DOHH2 (cell line): Measurements from ENCODE around the gene CLIP2.
A peak's percentile ranks its signal among the peaks of the same experiment; 100 is the strongest.

ENCODE experiments used
- H3F3A ChIP-seq: fragments of 200-600 bp; sonication (generic), shearing (Covaris generic); 2 replicates; pipeline ENCODE4 v1.6.0; 2016; ENCODE audit warnings: antibody characterized with exemption, mild to moderate bottlenecking; ENCODE audit not compliant: control insufficient read depth, insufficient read depth
- H3K27ac ChIP-seq: fragments of 200-600 bp; sonication (generic); 2 replicates; pipeline ENCODE4 v1.5.1; 2014; ENCODE audit warnings: low read depth, mild to moderate bottlenecking, low read length, moderate library complexity
- H3K27me3 ChIP-seq: fragments of 200-600 bp; sonication (generic); 2 replicates; pipeline ENCODE4 v1.6.1; 2014; ENCODE audit warnings: mild to moderate bottlenecking, low read length, mixed read lengths; ENCODE audit not compliant: control insufficient read depth
- H3K36me3 ChIP-seq: fragments of 200-600 bp; sonication (generic); 2 replicates; pipeline ENCODE4 v1.6.1; 2014; ENCODE audit warnings: mild to moderate bottlenecking, low read length, moderate library complexity, mixed read lengths; ENCODE audit not compliant: control insufficient read depth
- H3K4me1 ChIP-seq: fragments of 200-600 bp; sonication (generic); 2 replicates; pipeline ENCODE4 v1.6.1; 2014; ENCODE audit warnings: mild to moderate bottlenecking, low read length, mixed read lengths; ENCODE audit not compliant: control insufficient read depth
- H3K4me2 ChIP-seq: fragments of 200-600 bp; sonication (generic); 2 replicates; pipeline ENCODE4 v1.6.0; 2014; ENCODE audit warnings: mild to moderate bottlenecking, low read length, moderate library complexity
- H3K4me3 ChIP-seq: fragments of 200-600 bp; sonication (generic); 2 replicates; pipeline ENCODE4 v1.5.1; 2014; ENCODE audit warnings: mild to moderate bottlenecking, low read length, mixed read lengths
- H3K79me2 ChIP-seq: fragments of 200-600 bp; sonication (generic); 2 replicates; pipeline ENCODE4 v1.6.1; 2014; ENCODE audit warnings: mild to moderate bottlenecking, low read length, mixed read lengths; ENCODE audit not compliant: control insufficient read depth
- H3K9me2 ChIP-seq: fragments of 200-600 bp; sonication (generic); replicated peaks from 2 replicates; pipeline ENCODE4 v1.6.1; 2014; ENCODE audit warnings: mild to moderate bottlenecking, low read length, mixed read lengths; ENCODE audit not compliant: control insufficient read depth
- H3K9me3 ChIP-seq: fragments of 200-600 bp; sonication (generic); 2 replicates; pipeline ENCODE4 v1.6.1; 2014; ENCODE audit warnings: antibody characterized with exemption, low read length, mixed read lengths; ENCODE audit not compliant: control insufficient read depth, insufficient read depth
- H4K20me1 ChIP-seq: fragments of 200-600 bp; sonication (generic); 2 replicates; pipeline ENCODE4 v1.6.0; 2014; ENCODE audit warnings: low read depth, mild to moderate bottlenecking, antibody characterized with exemption, low read length, moderate library complexity; ENCODE audit not compliant: control insufficient read depth, insufficient read depth
- EZH2phosphoT487 ChIP-seq: fragments of 200-600 bp; sonication (generic); IDR thresholded peaks from 2 replicates; pipeline ENCODE4 v1.6.1; 2017; ENCODE audit warnings: borderline replicate concordance, mild to moderate bottlenecking, antibody characterized with exemption, low read length, moderate library complexity, mixed read lengths
- TF ChIP-seq, protein P1 (sequence below): fragments of 200-600 bp; sonication (generic); IDR thresholded peaks from one replicate; pipeline ENCODE4 v1.5.1; 2014; ENCODE audit warnings: antibody characterized with exemption, mild to moderate bottlenecking, low read depth, low read length; ENCODE audit not compliant: poor library complexity, severe bottlenecking

Gene CLIP2

GRCh38 chr7:74304550-74304949 lies 15.3 kb downstream of the CLIP2 start:
- no peak overlapping the region for H3K27ac ChIP-seq
- H3K79me2 ChIP-seq: peaks cover 29% of the 10 kb centered on the region
- TF ChIP-seq, protein P1, sequence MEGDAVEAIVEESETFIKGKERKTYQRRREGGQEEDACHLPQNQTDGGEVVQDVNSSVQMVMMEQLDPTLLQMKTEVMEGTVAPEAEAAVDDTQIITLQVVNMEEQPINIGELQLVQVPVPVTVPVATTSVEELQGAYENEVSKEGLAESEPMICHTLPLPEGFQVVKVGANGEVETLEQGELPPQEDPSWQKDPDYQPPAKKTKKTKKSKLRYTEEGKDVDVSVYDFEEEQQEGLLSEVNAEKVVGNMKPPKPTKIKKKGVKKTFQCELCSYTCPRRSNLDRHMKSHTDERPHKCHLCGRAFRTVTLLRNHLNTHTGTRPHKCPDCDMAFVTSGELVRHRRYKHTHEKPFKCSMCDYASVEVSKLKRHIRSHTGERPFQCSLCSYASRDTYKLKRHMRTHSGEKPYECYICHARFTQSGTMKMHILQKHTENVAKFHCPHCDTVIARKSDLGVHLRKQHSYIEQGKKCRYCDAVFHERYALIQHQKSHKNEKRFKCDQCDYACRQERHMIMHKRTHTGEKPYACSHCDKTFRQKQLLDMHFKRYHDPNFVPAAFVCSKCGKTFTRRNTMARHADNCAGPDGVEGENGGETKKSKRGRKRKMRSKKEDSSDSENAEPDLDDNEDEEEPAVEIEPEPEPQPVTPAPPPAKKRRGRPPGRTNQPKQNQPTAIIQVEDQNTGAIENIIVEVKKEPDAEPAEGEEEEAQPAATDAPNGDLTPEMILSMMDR: no peak
- no peak for TF ChIP-seq EZH2phosphoT487

GRCh38 chr7:74306004-74306729 lies 17.0 kb downstream of the CLIP2 start:
- Histone ChIP-seq H3K9me3 (peaks cover 2% of the 10 kb centered on the region; the same call in 1 of the 2 replicates), H3K9me2 (no peaks in the 10 kb centered on the region), H3K36me3 (no peaks in the 10 kb centered on the region), H4K20me1 (peaks cover 5% of the 10 kb centered on the region), H3F3A (peaks cover 9% of the 10 kb centered on the region), H3K27me3 (no peaks in the 10 kb centered on the region), H3K4me1 (peaks cover 52% of the 10 kb centered on the region), H3K4me2 (peak overlapping the region; percentile 45), H3K79me2 (peaks cover 26% of the 10 kb centered on the region), H3K27ac (no peak overlapping the region), H3K4me3 (0 out of 2 replicates have a peak overlapping the region, but pooled peaks have one; percentile 14)
- no peak for TF ChIP-seq EZH2phosphoT487

More at GRCh38 chr7:74304550-74304949, 15.3 kb downstream of the CLIP2 start:
- no peak overlapping the region for H3K4me3 ChIP-seq
- no peaks in the 10 kb centered on the region for H3K9me3 ChIP-seq
- H3K27me3 ChIP-seq: no peaks in the 10 kb centered on the region
- H3K4me2 ChIP-seq: no peak overlapping the region
- no peaks in the 10 kb centered on the region for H3K9me2 ChIP-seq
- H4K20me1 ChIP-seq: peaks cover 5% of the 10 kb centered on the region
- H3K4me1 ChIP-seq: peaks cover 36% of the 10 kb centered on the region
- peaks cover 3% of the 10 kb centered on the region for H3F3A ChIP-seq
- H3K36me3 ChIP-seq: no peaks in the 10 kb centered on the region

- 0 out of 2 replicates have a peak overlapping the region, but pooled peaks have one; percentile 14 for H3K4me3 ChIP-seq
- peaks cover 59% of the 10 kb centered on the region for H3K4me1 ChIP-seq
- no peaks in the 10 kb centered on the region for H3K9me2 ChIP-seq
- peaks cover 29% of the 10 kb centered on the region for H3K79me2 ChIP-seq
- no peak overlapping the region for H3K27ac ChIP-seq
- H4K20me1 ChIP-seq: peaks cover 5% of the 10 kb centered on the region
- H3K9me3 ChIP-seq: peaks cover 6% of the 10 kb centered on the region; the same call in 1 of the 2 replicates
- peak overlapping the region; percentile 45 for H3K4me2 ChIP-seq
- peaks cover 13% of the 10 kb centered on the region for H3F3A ChIP-seq
- TF ChIP-seq, protein P1: no peak
- no peak for TF ChIP-seq EZH2phosphoT487
- H3K27me3 ChIP-seq: no peaks in the 10 kb centered on the region
- H3K36me3 ChIP-seq: no peaks in the 10 kb centered on the region
These were observed 17.7 kb downstream of the CLIP2 start for GRCh38 chr7:74306730-74307469.
